OCI-LY1 (cell line): Measurements from ENCODE around the gene SNED1.

Experiments used
- EZH2 ChIP-seq: fragments of 200-600 bp; sonication (generic), shearing (Covaris generic); IDR thresholded peaks from 2 replicates; pipeline ENCODE4 v1.8.0; 2017; ENCODE audit warnings: borderline replicate concordance, mixed run types, mild to moderate bottlenecking, antibody characterized with exemption, low read length, moderate library complexity, mixed read lengths
- TF ChIP-seq, protein P1 (sequence below): fragments of 200-600 bp; sonication (generic), shearing (Covaris generic); IDR thresholded peaks from 2 replicates; pipeline ENCODE4 v1.5.1; 2017; ENCODE audit warnings: mild to moderate bottlenecking, antibody characterized with exemption, low read length, moderate library complexity, mixed read lengths

DNA sequence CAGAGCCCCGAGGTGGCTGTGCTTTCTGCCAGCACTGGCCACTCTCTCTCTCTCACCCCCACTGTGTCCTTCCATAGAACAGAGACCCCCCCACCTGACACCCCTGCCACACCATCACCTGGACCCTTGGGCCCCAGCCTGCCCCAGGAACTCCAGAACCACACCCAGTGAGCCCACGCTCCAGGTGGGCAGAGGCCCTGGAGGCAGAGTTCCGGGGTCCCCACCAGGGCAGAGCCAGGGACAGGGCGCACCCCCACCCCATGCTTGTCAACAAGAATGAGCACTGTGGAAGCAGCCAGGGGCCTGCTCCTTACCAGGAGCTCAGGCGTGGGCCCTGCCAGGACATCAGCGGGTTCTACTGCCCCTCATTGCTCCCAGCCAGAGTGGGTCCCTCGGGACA lies 136.3 kb downstream of the SNED1 start:
- TF ChIP-seq, protein P1, sequence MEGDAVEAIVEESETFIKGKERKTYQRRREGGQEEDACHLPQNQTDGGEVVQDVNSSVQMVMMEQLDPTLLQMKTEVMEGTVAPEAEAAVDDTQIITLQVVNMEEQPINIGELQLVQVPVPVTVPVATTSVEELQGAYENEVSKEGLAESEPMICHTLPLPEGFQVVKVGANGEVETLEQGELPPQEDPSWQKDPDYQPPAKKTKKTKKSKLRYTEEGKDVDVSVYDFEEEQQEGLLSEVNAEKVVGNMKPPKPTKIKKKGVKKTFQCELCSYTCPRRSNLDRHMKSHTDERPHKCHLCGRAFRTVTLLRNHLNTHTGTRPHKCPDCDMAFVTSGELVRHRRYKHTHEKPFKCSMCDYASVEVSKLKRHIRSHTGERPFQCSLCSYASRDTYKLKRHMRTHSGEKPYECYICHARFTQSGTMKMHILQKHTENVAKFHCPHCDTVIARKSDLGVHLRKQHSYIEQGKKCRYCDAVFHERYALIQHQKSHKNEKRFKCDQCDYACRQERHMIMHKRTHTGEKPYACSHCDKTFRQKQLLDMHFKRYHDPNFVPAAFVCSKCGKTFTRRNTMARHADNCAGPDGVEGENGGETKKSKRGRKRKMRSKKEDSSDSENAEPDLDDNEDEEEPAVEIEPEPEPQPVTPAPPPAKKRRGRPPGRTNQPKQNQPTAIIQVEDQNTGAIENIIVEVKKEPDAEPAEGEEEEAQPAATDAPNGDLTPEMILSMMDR, result no peak
- TF ChIP-seq EZH2, result no peak
